Effector memory CD8-positive, alpha-beta T cell (primary cell): ENCODE measurements around the gene FARP1.
A peak's percentile ranks its signal among the peaks of the same experiment; 100 is the strongest.

Source experiments
- ATAC-seq: fragments of 150-1000 bp; cut with Tn5 transposase; replicated peaks from 2 replicates; pipeline ENCODE4 v1.10.0; 2021; ENCODE audit warnings: mild to moderate bottlenecking, moderate library complexity
- DNase-seq, 3 experiments: peaks; one replicate each; pipeline ENCODE4 v3.0.0; 2021
- H3K27ac Mint-ChIP-seq, 2 donors: one replicate each; pipeline ENCODE4 v1.8.0; 2022; ENCODE audit warnings: mild to moderate bottlenecking in 2 of 2, mixed read lengths in 2 of 2, moderate library complexity in 2 of 2
- H3K27me3 Mint-ChIP-seq, 2 donors: one replicate each; pipeline ENCODE4 v1.8.0; 2022; ENCODE audit warnings: mixed read lengths in 2 of 2
- H3K36me3 Mint-ChIP-seq: one replicate; pipeline ENCODE4 v1.8.0; 2022; ENCODE audit warnings: mild to moderate bottlenecking, moderate library complexity, mixed read lengths; ENCODE audit not compliant: insufficient read depth
- H3K4me1 Mint-ChIP-seq, 2 donors: one replicate each; pipeline ENCODE4 v1.8.0; 2022; ENCODE audit warnings: low read depth in 2 of 2, mixed read lengths in 2 of 2
- H3K4me3 Mint-ChIP-seq, 2 donors: one replicate each; pipeline ENCODE4 v1.8.0; 2022; ENCODE audit warnings: mild to moderate bottlenecking in 2 of 2, mixed read lengths in 2 of 2, moderate library complexity in 2 of 2
- H3K9me3 Mint-ChIP-seq, 2 donors: one replicate each; pipeline ENCODE4 v1.8.0; 2022; ENCODE audit warnings: mixed read lengths in 2 of 2

FARP1 gene

GRCh38 chr13:98451676-98452470 lies 309.0 kb downstream of the FARP1 start:
- no peaks in the 10 kb centered on the region for H3K9me3 Mint-ChIP-seq
- no peaks in the 10 kb centered on the region for H3K27me3 Mint-ChIP-seq
- peaks cover 9 to 12% of the 10 kb centered on the region in 2 donors for H3K4me1 Mint-ChIP-seq
- H3K4me3 Mint-ChIP-seq = no peak overlapping the region
- H3K36me3 Mint-ChIP-seq = peaks cover 55% of the 10 kb centered on the region
- DNase-seq (no peak), ATAC-seq (no peak)
- H3K27ac Mint-ChIP-seq = peak overlapping the region; percentile 44 to 87

- Mint-ChIP-seq H3K4me1 (peaks cover 8 to 12% of the 10 kb centered on the region in 2 donors), H3K4me3 (no peak overlapping the region), H3K9me3 (no peaks in the 10 kb centered on the region), H3K36me3 (peaks cover 57% of the 10 kb centered on the region), H3K27ac (no peak overlapping the region), H3K27me3 (no peaks in the 10 kb centered on the region)
- ATAC-seq = no peak
- DNase-seq = no peak
Measured at GRCh38 chr13:98452851-98453843, 310.3 kb downstream of the FARP1 start.

DNA sequence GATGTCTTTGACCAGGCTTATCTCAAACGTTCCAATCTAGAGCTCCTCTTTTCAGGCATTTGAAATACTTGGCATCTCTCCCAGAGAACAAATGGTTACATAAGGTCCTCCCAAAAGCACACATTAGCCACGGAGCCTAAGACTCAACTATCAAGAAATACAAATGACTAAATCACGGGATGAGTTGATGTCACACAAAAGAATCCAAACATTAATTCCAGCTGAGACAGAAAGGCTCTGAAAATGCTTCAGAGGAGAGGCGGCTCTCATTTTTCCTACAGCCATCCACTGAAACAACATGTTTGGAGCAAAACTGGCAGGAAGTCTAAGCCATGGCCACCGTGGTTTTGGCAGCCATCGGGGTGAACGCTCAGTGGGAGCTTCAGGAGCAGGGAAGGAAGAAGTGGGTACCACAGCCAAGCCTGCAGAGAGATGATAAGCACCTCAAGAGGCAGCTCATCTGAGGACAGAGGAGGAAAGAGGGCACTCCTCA lies 311.5 kb downstream of the FARP1 start:
- Mint-ChIP-seq H3K27me3 (no peaks in the 10 kb centered on the region), H3K36me3 (peaks cover 56% of the 10 kb centered on the region), H3K4me1 (peaks cover 8 to 12% of the 10 kb centered on the region in 2 donors), H3K27ac (peak overlapping the region; percentile 65 to 81), H3K9me3 (no peaks in the 10 kb centered on the region), H3K4me3 (no peak overlapping the region)
- no peak for ATAC-seq
- DNase-seq = no peak

DNA sequence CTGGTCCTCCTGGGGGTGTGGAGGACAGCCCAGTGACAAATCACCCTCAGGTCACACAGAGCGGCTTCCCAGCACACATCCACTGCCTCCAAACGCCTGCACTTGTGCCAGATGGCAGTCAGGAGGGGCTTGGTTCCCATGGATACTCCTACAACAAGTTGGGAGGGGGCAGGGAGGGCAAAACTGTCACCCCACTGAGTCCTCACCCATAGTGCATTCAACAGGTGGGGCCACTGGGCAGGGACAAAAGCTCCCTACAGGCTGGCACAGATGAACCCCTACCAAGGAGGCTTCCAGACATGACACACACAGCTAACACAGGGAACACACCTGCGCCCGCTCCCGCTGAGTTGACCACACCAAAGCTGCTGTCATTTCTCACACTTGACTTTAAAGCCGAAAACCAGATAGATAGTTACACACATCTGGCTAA lies 313.5 kb downstream of the FARP1 start:
- Mint-ChIP-seq H3K27ac (peak overlapping the region; percentile 33 to 38), H3K27me3 (no peaks in the 10 kb centered on the region), H3K4me3 (no peak overlapping the region), H3K9me3 (no peaks in the 10 kb centered on the region), H3K4me1 (peaks cover 7% of the 10 kb centered on the region in 2 donors), H3K36me3 (peaks cover 68% of the 10 kb centered on the region)
- DNase-seq (no peak), ATAC-seq (no peak)

GRCh38 chr13:98457053-98457452 lies 314.2 kb downstream of the FARP1 start:
- peaks cover 66% of the 10 kb centered on the region for H3K36me3 Mint-ChIP-seq
- no peak overlapping the region for H3K4me3 Mint-ChIP-seq
- H3K4me1 Mint-ChIP-seq = peaks cover 2 to 4% of the 10 kb centered on the region in 2 donors
- H3K27me3 Mint-ChIP-seq = no peaks in the 10 kb centered on the region
- DNase-seq (no peak), ATAC-seq (no peak)
- peak overlapping the region; percentile 33 to 38 for H3K27ac Mint-ChIP-seq
- H3K9me3 Mint-ChIP-seq = no peaks in the 10 kb centered on the region

DNA sequence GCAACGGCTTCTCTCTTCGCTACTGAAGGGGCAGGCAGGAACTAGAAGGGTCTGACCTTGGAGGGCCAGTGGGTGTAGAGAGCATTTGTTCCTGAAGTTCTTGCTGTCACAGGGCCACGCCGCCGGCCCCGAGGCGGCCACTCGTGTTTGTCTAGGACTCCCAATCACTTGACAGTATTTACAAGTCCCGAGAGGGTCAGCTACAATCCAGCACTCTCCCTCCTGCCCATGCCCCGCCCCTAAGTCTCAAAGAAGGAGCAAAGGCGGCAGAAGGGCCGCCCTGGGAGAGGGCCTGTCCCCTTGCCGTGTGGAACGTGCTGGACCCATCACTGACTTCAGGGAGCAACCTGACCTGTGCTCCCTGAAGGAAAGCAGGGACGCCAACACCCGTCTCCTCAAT lies 315.5 kb downstream of the FARP1 start:
- no peaks in the 10 kb centered on the region for H3K27me3 Mint-ChIP-seq
- no peak overlapping the region for H3K4me3 Mint-ChIP-seq
- H3K4me1 Mint-ChIP-seq = peaks cover 8 to 14% of the 10 kb centered on the region in 2 donors
- ATAC-seq (no peak), DNase-seq (no peak)
- H3K9me3 Mint-ChIP-seq = no peaks in the 10 kb centered on the region
- peaks cover 66% of the 10 kb centered on the region for H3K36me3 Mint-ChIP-seq
- H3K27ac Mint-ChIP-seq = no peak overlapping the region

DNA sequence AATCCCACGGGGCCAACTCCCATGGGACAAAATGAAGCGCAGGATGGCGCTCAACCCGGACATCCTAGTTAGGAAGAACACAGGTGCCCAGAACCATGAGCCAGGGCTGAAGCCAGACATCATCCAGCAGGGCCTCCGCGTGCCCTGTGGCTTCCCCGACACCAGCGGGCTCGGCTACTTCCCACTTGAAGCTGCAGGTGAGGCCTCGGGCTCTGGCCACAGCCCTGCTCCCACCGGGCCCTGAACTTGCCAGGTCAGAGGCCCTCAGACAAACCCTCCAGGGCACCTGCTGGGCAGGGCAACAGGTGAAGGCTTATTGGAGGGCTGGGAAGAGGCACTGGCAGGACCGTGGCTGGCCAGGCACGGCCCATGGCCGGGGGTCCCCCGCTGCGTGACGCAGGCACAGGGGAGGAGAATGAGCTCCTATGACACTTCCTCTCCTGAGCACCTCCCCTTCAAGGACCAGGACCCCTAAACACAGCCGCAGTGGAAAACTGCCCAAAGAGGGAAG lies 316.3 kb downstream of the FARP1 start:
- H3K27me3 Mint-ChIP-seq = no peaks in the 10 kb centered on the region
- no peak overlapping the region for H3K4me3 Mint-ChIP-seq
- H3K9me3 Mint-ChIP-seq = no peaks in the 10 kb centered on the region
- peaks cover 9 to 16% of the 10 kb centered on the region in 2 donors for H3K4me1 Mint-ChIP-seq
- DNase-seq (no peak), ATAC-seq (no peak)
- peak overlapping the region in 1 of 2 donors; percentile 72 for H3K27ac Mint-ChIP-seq
- H3K36me3 Mint-ChIP-seq = peaks cover 71% of the 10 kb centered on the region

- H3K9me3 Mint-ChIP-seq = no peaks in the 10 kb centered on the region
- peak overlapping the region; percentile 49 to 72 for H3K27ac Mint-ChIP-seq
- peaks cover 71% of the 10 kb centered on the region for H3K36me3 Mint-ChIP-seq
- H3K4me1 Mint-ChIP-seq = peaks cover 7 to 16% of the 10 kb centered on the region in 2 donors
- no peak for ATAC-seq
- DNase-seq = no peak
- H3K4me3 Mint-ChIP-seq = no peak overlapping the region
- no peaks in the 10 kb centered on the region for H3K27me3 Mint-ChIP-seq
Measured at GRCh38 chr13:98459721-98460370, 317.0 kb downstream of the FARP1 start.

GRCh38 chr13:98460516-98460915 lies 317.6 kb downstream of the FARP1 start:
- Mint-ChIP-seq H3K4me3 (no peak overlapping the region), H3K27me3 (no peaks in the 10 kb centered on the region), H3K27ac (peak overlapping the region in 1 of 2 donors; percentile 49), H3K4me1 (peaks cover 7 to 20% of the 10 kb centered on the region in 2 donors), H3K36me3 (peaks cover 68% of the 10 kb centered on the region), H3K9me3 (no peaks in the 10 kb centered on the region)
- ATAC-seq = no peak
- no peak for DNase-seq

GRCh38 chr13:98461486-98462240 lies 318.8 kb downstream of the FARP1 start:
- peaks cover 7 to 20% of the 10 kb centered on the region in 2 donors for H3K4me1 Mint-ChIP-seq
- H3K27me3 Mint-ChIP-seq = no peaks in the 10 kb centered on the region
- H3K4me3 Mint-ChIP-seq = no peak overlapping the region
- H3K27ac Mint-ChIP-seq = peak overlapping the region in 1 of 2 donors; percentile 49
- DNase-seq (no peak), ATAC-seq (no peak)
- peaks cover 65% of the 10 kb centered on the region for H3K36me3 Mint-ChIP-seq
- no peaks in the 10 kb centered on the region for H3K9me3 Mint-ChIP-seq

DNA sequence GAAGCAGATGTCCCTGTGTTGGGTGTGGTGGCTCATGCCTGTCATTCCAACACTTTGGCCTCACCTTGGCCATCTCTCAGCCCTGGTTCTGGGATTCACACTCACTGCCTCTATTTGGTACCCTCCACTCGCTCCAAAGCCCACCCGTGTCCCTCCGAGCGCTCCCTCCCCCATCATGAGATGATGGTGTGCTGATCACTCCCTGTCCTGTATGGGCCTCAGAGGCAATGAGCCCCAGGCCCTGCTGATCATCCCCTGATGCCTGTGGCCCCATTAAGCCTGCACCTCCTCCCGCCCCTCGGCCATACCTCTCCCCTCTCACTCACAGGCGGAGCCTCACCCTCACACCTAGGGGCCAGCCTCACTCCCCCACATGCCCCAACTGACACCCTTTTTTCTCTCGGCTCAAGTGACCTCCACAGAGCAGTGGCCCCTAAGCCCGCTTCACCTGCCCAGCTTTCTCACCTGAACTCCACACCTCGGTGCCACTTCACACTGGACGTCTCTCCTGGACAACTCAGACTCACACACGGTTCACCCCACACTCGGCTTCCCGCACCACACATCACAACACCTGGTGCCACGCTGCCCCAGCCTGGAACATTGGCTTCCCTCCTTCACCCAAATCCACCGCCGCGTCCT lies 319.5 kb downstream of the FARP1 start:
- H3K27ac Mint-ChIP-seq = peak overlapping the region; percentile 60 to 84
- ATAC-seq (no peak), DNase-seq (no peak)
- H3K36me3 Mint-ChIP-seq = peaks cover 59% of the 10 kb centered on the region
- no peaks in the 10 kb centered on the region for H3K27me3 Mint-ChIP-seq
- peaks cover 8 to 20% of the 10 kb centered on the region in 2 donors for H3K4me1 Mint-ChIP-seq
- H3K4me3 Mint-ChIP-seq = no peak overlapping the region
- H3K9me3 Mint-ChIP-seq = no peaks in the 10 kb centered on the region

DNA sequence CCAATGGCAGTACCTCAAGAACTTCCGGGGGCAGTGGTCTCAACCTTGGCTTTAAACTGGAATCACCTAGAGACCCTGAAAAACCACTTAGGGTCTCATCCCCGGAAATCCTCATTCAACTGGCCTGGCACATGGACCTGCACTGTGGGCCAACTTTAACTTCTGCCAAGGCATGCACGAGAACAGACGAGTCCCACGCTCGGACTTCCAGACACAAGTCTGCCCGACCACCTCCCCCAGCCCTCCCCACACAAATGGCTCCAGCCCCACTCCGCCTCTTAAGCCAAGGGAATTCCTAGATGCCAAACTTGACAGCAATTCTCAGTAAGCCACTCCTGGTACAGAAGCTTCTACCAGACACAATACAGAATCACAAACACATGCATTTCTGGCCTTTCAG lies 320.1 kb downstream of the FARP1 start:
- Mint-ChIP-seq H3K4me1 (peaks cover 11 to 20% of the 10 kb centered on the region in 2 donors), H3K27ac (peak overlapping the region; percentile 60 to 84), H3K27me3 (no peaks in the 10 kb centered on the region), H3K9me3 (no peaks in the 10 kb centered on the region), H3K4me3 (no peak overlapping the region), H3K36me3 (peaks cover 53% of the 10 kb centered on the region)
- no peak for DNase-seq
- ATAC-seq = no peak
